Osteoblast (primary cell): Measurements from ENCODE around the gene GRK1. TPM values are rescaled to one million over a fixed set of nuclear protein-coding genes. Genes with fewer than 3 reads are reported as not detected.
A peak's percentile ranks its signal among the peaks of the same experiment; 100 is the strongest.

Experiments used
- DNase-seq: peaks from one replicate; pipeline ENCODE4 v3.0.0; 2011; ENCODE audit warnings: low spot score, mixed read lengths; ENCODE audit not compliant: insufficient read length; ENCODE audit errors: missing footprints
- H2AFZ ChIP-seq: 2 replicates; pipeline ENCODE4 v1.6.0; 2011; ENCODE audit warnings: mild to moderate bottlenecking, low read length
- H3K27ac ChIP-seq: 2 replicates; pipeline ENCODE4 v1.5.1; 2011; ENCODE audit warnings: mild to moderate bottlenecking, low read depth, low read length, moderate library complexity
- H3K27me3 ChIP-seq: 2 replicates; pipeline ENCODE4 v1.6.0; 2012; ENCODE audit warnings: mild to moderate bottlenecking, control low read depth, inconsistent platforms, low read length, moderate library complexity; ENCODE audit not compliant: insufficient read depth
- H3K36me3 ChIP-seq: 2 replicates; pipeline ENCODE4 v1.5.1; 2011; ENCODE audit warnings: mild to moderate bottlenecking, low read length, control low read depth, moderate library complexity; ENCODE audit not compliant: insufficient read depth
- H3K4me1 ChIP-seq: 2 replicates; pipeline ENCODE4 v1.5.1; 2011; ENCODE audit warnings: mild to moderate bottlenecking, low read length, control low read depth, moderate library complexity; ENCODE audit not compliant: insufficient read depth
- H3K4me2 ChIP-seq: 2 replicates; pipeline ENCODE4 v1.6.0; 2011; ENCODE audit warnings: mild to moderate bottlenecking, low read length; ENCODE audit not compliant: insufficient read depth
- H3K4me3 ChIP-seq: fragments of 200-600 bp; sonication (generic); 3 replicates; pipeline ENCODE4 v1.5.1; 2012; ENCODE audit warnings: mild to moderate bottlenecking, low read length, inconsistent platforms; ENCODE audit not compliant: insufficient read depth
- H3K79me2 ChIP-seq: 2 replicates; pipeline ENCODE4 v1.6.0; 2012; ENCODE audit warnings: mild to moderate bottlenecking, low read length, control low read depth, inconsistent platforms; ENCODE audit not compliant: insufficient read depth
- H3K9me3 ChIP-seq: 2 replicates; pipeline ENCODE4 v1.5.1; 2011; ENCODE audit warnings: low read depth, low read length, control low read depth
- H4K20me1 ChIP-seq: 2 replicates; pipeline ENCODE4 v1.6.0; 2012; ENCODE audit warnings: mild to moderate bottlenecking, low read length, control low read depth; ENCODE audit not compliant: insufficient read depth
- total RNA-seq: library from RNA; depleted of rRNA; stranded (reverse); fragments of >200 nt; gene quantifications from 2 replicates; pipeline ENCODE4 v1.2.3, GENCODE V29; 2012
- TF ChIP-seq, protein P1 (sequence below): IDR thresholded peaks from 2 replicates; pipeline ENCODE4 v1.5.1; 2011; ENCODE audit warnings: mild to moderate bottlenecking, low read depth, low read length, moderate library complexity; ENCODE audit errors: extremely low read depth

Gene GRK1
- total RNA-seq, 1 donor: not detected

DNA sequence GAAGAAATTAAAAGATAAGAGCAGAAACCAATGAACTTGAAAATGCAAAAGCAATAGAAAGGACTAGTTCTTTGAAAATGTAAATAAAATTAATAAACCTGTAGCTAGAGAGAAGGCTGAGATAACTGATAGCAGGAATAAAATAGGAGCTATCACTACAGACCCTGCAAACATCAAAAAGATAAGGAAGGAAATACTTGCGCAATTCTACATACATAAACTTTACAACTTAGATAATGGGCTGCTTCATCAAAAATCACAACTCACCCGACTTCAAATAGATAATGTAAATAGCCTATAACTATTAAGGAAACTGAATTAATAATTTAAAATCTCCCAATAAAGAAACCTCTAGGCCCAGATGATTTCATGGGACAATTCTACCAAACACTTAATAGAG, 5.5 kb upstream of the GRK1 start:
- no peaks in the 10 kb centered on the region for H3K36me3 ChIP-seq
- no peak overlapping the region for H3K4me2 ChIP-seq
- H2AFZ ChIP-seq: no peak overlapping the region
- no peak overlapping the region for H3K4me3 ChIP-seq
- H3K9me3 ChIP-seq: no peaks in the 10 kb centered on the region
- H3K79me2 ChIP-seq: no peaks in the 10 kb centered on the region
- no peak overlapping the region for H3K27ac ChIP-seq
- no peaks in the 10 kb centered on the region for H4K20me1 ChIP-seq
- H3K4me1 ChIP-seq: no peaks in the 10 kb centered on the region
- DNase-seq: no peak
- peaks cover 33% of the 10 kb centered on the region for H3K27me3 ChIP-seq
- TF ChIP-seq, protein P1, sequence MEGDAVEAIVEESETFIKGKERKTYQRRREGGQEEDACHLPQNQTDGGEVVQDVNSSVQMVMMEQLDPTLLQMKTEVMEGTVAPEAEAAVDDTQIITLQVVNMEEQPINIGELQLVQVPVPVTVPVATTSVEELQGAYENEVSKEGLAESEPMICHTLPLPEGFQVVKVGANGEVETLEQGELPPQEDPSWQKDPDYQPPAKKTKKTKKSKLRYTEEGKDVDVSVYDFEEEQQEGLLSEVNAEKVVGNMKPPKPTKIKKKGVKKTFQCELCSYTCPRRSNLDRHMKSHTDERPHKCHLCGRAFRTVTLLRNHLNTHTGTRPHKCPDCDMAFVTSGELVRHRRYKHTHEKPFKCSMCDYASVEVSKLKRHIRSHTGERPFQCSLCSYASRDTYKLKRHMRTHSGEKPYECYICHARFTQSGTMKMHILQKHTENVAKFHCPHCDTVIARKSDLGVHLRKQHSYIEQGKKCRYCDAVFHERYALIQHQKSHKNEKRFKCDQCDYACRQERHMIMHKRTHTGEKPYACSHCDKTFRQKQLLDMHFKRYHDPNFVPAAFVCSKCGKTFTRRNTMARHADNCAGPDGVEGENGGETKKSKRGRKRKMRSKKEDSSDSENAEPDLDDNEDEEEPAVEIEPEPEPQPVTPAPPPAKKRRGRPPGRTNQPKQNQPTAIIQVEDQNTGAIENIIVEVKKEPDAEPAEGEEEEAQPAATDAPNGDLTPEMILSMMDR: no peak

DNA sequence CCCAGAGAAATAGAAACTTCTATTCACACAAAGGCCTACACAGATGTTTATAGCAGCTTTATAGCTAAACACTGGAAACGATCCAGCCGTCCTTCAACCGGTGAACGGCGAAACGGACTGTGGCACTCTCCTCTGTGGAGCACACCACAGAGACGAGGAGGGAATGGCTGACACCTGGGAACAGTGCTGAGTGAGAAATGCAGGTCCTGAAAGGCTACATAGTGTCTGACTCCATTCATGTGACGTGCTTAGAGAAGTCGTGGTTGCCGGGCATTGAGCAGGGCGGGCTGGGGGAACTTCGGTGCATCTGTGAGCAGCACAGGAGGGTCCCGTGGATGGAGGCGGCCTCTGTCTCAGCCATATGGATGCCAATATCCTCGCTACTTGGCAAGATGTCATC, 3.1 kb upstream of the GRK1 start:
- TF ChIP-seq, protein P1: no peak

DNA sequence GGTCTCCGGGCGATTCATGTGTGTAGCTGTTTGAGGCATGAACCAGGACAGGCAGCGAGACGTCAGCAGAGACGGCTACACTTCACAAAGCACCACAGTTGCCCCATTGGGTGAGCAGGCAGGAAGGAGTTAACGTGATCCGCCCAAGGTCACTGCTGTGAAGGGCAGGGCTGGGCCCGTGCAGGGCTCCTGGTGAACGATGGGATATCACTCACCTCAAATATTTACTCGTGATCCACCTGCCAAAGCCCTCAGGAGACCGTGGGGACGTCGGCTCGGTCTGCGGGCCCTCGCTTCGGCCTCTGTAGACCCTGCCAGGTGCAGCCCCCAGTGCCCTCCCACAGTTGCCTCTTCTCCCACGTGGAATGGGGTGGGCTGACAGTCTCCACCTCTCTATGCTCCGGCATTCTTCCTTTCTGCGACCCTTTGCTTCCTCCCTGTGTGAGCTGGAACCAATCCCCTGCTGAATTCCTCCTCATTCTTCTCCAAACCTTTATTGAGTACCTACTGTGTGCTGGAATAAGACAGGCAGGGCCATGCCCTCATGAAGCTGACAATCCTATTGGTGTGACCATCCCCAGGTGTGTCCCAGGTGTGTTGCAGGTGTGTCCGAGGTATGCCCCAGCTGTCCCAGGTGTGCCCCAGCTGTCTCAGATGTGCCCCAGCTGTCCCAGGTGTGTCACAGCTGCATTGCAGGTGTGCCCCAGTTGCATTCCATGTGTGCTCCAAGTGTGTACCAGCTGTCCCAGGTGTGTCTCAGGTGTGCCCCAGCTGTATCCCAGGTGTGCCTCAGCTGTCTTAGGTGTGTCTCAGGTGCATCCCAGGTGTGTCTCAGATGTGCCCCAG, 2.0 kb upstream of the GRK1 start:
- Histone ChIP-seq H4K20me1 (no peaks in the 10 kb centered on the region), H3K4me2 (no peak overlapping the region), H3K79me2 (no peaks in the 10 kb centered on the region), H3K27ac (no peak overlapping the region), H3K36me3 (no peaks in the 10 kb centered on the region), H3K4me3 (no peak overlapping the region), H3K4me1 (no peaks in the 10 kb centered on the region), H3K27me3 (peaks cover 24% of the 10 kb centered on the region), H3K9me3 (no peaks in the 10 kb centered on the region), H2AFZ (no peak overlapping the region)
- DNase-seq: peak; percentile 82
- TF ChIP-seq, protein P1: no peak

More for the DNA sequence above, 3.1 kb upstream of the GRK1 start:
- Histone ChIP-seq H3K27ac (no peak overlapping the region), H3K4me3 (no peak overlapping the region), H3K36me3 (no peaks in the 10 kb centered on the region), H3K79me2 (no peaks in the 10 kb centered on the region), H3K4me2 (no peak overlapping the region), H3K9me3 (no peaks in the 10 kb centered on the region), H2AFZ (peak overlapping the region; percentile 3), H3K27me3 (peaks cover 26% of the 10 kb centered on the region), H3K4me1 (no peaks in the 10 kb centered on the region), H4K20me1 (no peaks in the 10 kb centered on the region)
- peak; percentile 61 for DNase-seq

DNA sequence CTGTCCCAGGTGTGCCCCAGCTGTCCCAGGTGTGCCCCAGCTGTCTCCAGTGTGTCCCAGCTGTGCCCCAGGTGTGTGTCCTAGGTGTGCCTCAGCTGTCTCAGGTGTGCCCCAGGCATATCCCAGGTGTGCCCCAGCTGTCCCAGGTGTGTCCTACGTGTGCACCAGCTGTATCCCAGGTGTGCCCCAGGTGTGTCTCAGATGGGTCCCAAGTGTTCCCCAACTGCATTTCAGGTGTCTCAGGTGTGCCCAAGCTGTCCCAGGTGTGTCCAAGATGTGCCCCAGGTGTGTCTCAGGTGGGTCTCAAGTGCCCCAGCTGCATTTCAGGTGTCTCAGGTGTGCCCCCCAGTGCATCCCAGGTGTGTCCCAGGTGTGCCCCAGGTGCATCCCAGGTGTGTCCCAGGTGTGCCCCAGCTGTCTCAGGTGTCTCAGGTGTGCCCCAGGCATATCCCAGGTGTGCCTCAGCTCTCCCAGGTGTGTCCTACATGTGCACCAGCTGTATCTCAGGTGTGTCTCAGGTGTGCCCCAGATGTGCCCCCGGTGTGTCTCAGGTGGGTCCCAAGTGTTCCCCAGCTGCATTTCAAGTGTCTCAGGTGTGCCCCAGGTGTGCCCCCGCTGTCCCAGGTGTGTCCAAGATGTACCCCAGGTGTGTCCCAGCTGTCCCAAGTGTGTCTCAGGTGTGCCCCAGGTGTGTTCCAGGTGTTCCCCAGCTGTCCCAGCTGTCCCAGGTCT, 1.3 kb upstream of the GRK1 start:
- Histone ChIP-seq H3K79me2 (no peaks in the 10 kb centered on the region), H3K27ac (no peak overlapping the region), H4K20me1 (no peaks in the 10 kb centered on the region), H3K4me1 (no peaks in the 10 kb centered on the region), H3K4me2 (no peak overlapping the region), H3K9me3 (no peaks in the 10 kb centered on the region), H3K4me3 (no peak overlapping the region), H3K27me3 (peaks cover 17% of the 10 kb centered on the region), H3K36me3 (no peaks in the 10 kb centered on the region), H2AFZ (no peak overlapping the region)
- peak; percentile 71 for DNase-seq
- TF ChIP-seq, protein P1: no peak
